Gastroesophageal sphincter (tissue), 3 donors: ENCODE results near the gene AREG.

Source experiments
- EP300 ChIP-seq: sonication (generic); formaldehyde crosslinking; IDR thresholded peaks from one replicate; pipeline ENCODE4 v1.6.1; 2017; ENCODE audit warnings: antibody characterized with exemption, mild to moderate bottlenecking
- POLR2A ChIP-seq, 2 donors: fragments of 450-650 bp; IDR thresholded peaks; one replicate each; pipeline ENCODE4 v1.6.1; 2017; ENCODE audit warnings: antibody characterized with exemption in 2 of 2, mild to moderate bottlenecking in 2 of 2, moderate library complexity in 1 of 2
- POLR2AphosphoS5 ChIP-seq: sonication (generic); formaldehyde crosslinking; IDR thresholded peaks from one replicate; pipeline ENCODE4 v1.6.1; 2017; ENCODE audit warnings: antibody characterized with exemption
- TF ChIP-seq, protein P1 (sequence below), 4 experiments: fragments of 200-600 bp in 2 of 4; fragments of 450-650 bp in 2 of 4; sonication (generic) in 1 of 4; IDR thresholded peaks; one replicate each; pipeline ENCODE4 v1.5.1; 2017 to 2019; ENCODE audit warnings: antibody characterized with exemption in 4 of 4, mild to moderate bottlenecking in 2 of 4, moderate library complexity in 2 of 4

DNA sequence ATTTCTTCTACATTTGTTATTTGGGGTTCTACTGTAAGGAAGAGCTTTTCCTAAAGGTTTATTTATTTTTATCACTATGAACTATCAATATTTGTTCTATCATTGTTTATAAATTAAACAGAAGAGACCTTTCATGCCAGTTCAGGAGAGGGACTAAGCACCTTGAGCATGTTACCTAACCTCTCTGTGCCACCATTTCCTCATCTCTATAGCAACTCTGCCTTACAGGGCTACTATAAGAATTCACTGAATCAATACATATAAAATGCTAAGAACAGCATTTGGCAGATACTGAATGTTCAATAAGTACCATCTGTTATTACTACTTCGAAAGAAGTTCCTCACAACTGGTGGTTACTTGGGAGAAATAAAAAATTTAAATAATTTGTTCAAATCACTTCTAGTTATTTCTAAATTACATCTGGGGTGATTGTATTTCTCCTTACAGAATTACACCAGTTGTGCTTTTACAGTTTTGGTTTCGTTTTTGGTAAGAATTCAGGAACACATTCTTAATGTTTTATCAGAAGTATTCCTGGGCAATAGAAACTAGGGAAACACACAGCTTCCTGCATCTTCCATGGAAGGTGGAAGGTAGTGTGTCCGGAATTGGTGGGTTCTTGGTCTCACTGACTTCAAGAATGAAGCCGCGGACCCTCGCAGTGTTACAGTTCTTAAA is 47.0 kb upstream of the AREG start:
- TF ChIP-seq, protein P1, sequence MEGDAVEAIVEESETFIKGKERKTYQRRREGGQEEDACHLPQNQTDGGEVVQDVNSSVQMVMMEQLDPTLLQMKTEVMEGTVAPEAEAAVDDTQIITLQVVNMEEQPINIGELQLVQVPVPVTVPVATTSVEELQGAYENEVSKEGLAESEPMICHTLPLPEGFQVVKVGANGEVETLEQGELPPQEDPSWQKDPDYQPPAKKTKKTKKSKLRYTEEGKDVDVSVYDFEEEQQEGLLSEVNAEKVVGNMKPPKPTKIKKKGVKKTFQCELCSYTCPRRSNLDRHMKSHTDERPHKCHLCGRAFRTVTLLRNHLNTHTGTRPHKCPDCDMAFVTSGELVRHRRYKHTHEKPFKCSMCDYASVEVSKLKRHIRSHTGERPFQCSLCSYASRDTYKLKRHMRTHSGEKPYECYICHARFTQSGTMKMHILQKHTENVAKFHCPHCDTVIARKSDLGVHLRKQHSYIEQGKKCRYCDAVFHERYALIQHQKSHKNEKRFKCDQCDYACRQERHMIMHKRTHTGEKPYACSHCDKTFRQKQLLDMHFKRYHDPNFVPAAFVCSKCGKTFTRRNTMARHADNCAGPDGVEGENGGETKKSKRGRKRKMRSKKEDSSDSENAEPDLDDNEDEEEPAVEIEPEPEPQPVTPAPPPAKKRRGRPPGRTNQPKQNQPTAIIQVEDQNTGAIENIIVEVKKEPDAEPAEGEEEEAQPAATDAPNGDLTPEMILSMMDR (IDR thresholded peaks at IDR 0.05): no peak
- no peak for TF ChIP-seq POLR2A (IDR thresholded peaks at IDR 0.05)
- no peak for TF ChIP-seq POLR2AphosphoS5
- TF ChIP-seq EP300: no peak
